Measurements from ENCODE around the gene HPSE2. TPM values are rescaled to one million over a fixed set of nuclear protein-coding genes. Genes with fewer than 3 reads are reported as not detected.

The HPSE2 gene
- total RNA-seq, 1 experiment from 2014 or later: not detected

DNA sequence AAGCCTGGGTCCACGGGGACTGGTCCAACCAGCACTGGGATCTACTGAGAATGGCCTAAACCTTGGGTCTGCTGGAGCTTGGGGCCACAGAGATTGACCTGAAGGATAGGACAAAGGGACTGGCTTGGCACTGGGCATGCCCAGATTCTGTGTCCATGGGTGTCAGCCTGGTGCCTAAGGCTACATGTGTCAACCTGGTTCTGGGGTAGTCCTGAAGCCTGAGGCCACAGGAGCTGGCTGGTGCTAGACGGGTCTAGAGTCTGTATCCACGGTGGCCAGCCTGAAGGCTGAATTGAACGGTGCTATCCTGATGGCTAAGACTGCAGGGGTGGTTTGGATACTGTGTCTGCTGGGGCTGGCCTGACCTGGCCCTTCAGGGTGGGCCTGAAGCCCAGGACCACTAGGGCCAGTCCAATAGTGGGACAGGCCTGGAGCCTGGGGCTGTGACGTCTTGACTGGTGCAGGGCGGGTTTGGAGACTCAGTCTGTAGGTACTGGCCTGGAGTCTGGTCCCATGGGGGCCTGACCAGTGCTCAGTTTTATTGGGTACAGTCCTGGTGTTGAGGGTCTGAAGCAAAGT lies 636.5 kb downstream of the HPSE2 start:
- BruUV-seq (replicated peaks): no TSS peak
- ATAC-seq: no peak
- H3K4me1 ChIP-seq (ENCODE audit: control insufficient read depth, insufficient read depth, low read length): no peaks in the 10 kb centered on the region
- in situ Hi-C loops (cut with HindIII; ENCODE audit: low pct_unique_long_range_greater_than_20kb, low sequenced_read_pairs) (no loop called here), intact Hi-C loops (cut with micrococcal nuclease; ENCODE audit: unreplicated experiment) (no loop called here)
- no peak for DNase-seq (ENCODE audit: low read depth, low spot score)
- no peaks in the 10 kb centered on the region; the same call in 1 of the 2 replicates for H3K9me3 ChIP-seq (ENCODE audit: control insufficient read depth, insufficient read depth, low read depth, low read length)
- no peak overlapping the region for H3K4me3 ChIP-seq (ENCODE audit: low read depth in 2 of 2, low read length in 2 of 2)
- TF ChIP-seq, protein P1, sequence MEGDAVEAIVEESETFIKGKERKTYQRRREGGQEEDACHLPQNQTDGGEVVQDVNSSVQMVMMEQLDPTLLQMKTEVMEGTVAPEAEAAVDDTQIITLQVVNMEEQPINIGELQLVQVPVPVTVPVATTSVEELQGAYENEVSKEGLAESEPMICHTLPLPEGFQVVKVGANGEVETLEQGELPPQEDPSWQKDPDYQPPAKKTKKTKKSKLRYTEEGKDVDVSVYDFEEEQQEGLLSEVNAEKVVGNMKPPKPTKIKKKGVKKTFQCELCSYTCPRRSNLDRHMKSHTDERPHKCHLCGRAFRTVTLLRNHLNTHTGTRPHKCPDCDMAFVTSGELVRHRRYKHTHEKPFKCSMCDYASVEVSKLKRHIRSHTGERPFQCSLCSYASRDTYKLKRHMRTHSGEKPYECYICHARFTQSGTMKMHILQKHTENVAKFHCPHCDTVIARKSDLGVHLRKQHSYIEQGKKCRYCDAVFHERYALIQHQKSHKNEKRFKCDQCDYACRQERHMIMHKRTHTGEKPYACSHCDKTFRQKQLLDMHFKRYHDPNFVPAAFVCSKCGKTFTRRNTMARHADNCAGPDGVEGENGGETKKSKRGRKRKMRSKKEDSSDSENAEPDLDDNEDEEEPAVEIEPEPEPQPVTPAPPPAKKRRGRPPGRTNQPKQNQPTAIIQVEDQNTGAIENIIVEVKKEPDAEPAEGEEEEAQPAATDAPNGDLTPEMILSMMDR (IDR thresholded peaks at IDR 0.05): no peak
- TF ChIP-seq, protein P2, sequence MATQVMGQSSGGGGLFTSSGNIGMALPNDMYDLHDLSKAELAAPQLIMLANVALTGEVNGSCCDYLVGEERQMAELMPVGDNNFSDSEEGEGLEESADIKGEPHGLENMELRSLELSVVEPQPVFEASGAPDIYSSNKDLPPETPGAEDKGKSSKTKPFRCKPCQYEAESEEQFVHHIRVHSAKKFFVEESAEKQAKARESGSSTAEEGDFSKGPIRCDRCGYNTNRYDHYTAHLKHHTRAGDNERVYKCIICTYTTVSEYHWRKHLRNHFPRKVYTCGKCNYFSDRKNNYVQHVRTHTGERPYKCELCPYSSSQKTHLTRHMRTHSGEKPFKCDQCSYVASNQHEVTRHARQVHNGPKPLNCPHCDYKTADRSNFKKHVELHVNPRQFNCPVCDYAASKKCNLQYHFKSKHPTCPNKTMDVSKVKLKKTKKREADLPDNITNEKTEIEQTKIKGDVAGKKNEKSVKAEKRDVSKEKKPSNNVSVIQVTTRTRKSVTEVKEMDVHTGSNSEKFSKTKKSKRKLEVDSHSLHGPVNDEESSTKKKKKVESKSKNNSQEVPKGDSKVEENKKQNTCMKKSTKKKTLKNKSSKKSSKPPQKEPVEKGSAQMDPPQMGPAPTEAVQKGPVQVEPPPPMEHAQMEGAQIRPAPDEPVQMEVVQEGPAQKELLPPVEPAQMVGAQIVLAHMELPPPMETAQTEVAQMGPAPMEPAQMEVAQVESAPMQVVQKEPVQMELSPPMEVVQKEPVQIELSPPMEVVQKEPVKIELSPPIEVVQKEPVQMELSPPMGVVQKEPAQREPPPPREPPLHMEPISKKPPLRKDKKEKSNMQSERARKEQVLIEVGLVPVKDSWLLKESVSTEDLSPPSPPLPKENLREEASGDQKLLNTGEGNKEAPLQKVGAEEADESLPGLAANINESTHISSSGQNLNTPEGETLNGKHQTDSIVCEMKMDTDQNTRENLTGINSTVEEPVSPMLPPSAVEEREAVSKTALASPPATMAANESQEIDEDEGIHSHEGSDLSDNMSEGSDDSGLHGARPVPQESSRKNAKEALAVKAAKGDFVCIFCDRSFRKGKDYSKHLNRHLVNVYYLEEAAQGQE (IDR thresholded peaks at IDR 0.05; ENCODE audit: insufficient read depth in 1 of 2, low read depth in 2 of 2, low read length in 1 of 2): no peak
- no peak for TF ChIP-seq SIN3A (IDR thresholded peaks at IDR 0.05; ENCODE audit: borderline replicate concordance, insufficient read depth, low read depth, low read length)
- no peak for TF ChIP-seq POLR2AphosphoS5 (IDR thresholded peaks at IDR 0.05; ENCODE audit: low read depth, low read length)
- POLR2A ChIA-PET: no interaction called here
- no peaks in the 10 kb centered on the region for H3K36me3 ChIP-seq (ENCODE audit: control insufficient read depth, insufficient read depth, low read length)
- no peak overlapping the region for H3K27ac ChIP-seq (ENCODE audit: low read length)
- CTCF ChIA-PET: no interaction called here
- peaks cover 3% of the 10 kb centered on the region; the same call in 1 of the 2 replicates for H3K27me3 ChIP-seq (ENCODE audit: control insufficient read depth, insufficient read depth, low read length)

DNA sequence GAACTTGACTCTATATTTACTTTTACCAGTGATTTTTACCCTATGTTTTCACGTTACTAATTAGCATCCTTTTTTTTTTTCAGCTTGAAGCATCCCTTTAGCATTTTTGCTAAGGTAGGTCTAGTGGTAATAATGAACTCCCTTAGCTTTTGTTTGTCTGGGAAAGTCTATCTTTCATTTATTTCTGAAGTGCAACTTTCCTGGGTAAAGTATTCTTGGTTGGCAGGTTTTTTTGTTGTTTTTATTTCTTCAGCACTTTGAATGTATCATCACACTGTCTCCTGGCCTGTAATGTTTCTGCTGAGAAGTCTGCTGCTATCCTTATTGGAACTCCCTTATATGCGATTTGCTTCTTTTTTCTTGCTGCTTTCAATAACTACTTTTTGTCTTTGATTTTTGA lies 639.2 kb downstream of the HPSE2 start:
- intact Hi-C loops (cut with micrococcal nuclease; ENCODE audit: unreplicated experiment) (no loop called here), in situ Hi-C loops (cut with HindIII; ENCODE audit: low pct_unique_long_range_greater_than_20kb, low sequenced_read_pairs) (no loop called here)
- POLR2A ChIA-PET: no interaction called here
- TF ChIP-seq, protein P2 (IDR thresholded peaks at IDR 0.05; ENCODE audit: insufficient read depth in 1 of 2, low read depth in 2 of 2, low read length in 1 of 2): no peak
- TF ChIP-seq POLR2AphosphoS5 (IDR thresholded peaks at IDR 0.05; ENCODE audit: low read depth, low read length) (no peak), TCF7L2 (IDR thresholded peaks at IDR 0.05; ENCODE audit: low read depth, low read length) (no peak)
- TF ChIP-seq, protein P1 (IDR thresholded peaks at IDR 0.05): no peak
- no peaks in the 10 kb centered on the region for H3K4me1 ChIP-seq (ENCODE audit: control insufficient read depth, insufficient read depth, low read length)
- no peak overlapping the region for H3K4me3 ChIP-seq (ENCODE audit: low read depth in 2 of 2, low read length in 2 of 2)
- no peak for DNase-seq (ENCODE audit: low read depth, low spot score)
- H3K27me3 ChIP-seq (ENCODE audit: control insufficient read depth, insufficient read depth, low read length): no peaks in the 10 kb centered on the region; the same call in 1 of the 2 replicates
- no peaks in the 10 kb centered on the region for H3K36me3 ChIP-seq (ENCODE audit: control insufficient read depth, insufficient read depth, low read length)
- no peak overlapping the region for H3K27ac ChIP-seq (ENCODE audit: low read length)
- CTCF ChIA-PET: no interaction called here
- no peaks in the 10 kb centered on the region; the same call in 1 of the 2 replicates for H3K9me3 ChIP-seq (ENCODE audit: control insufficient read depth, insufficient read depth, low read depth, low read length)
- no TSS peak for BruUV-seq (replicated peaks)
- no peak for ATAC-seq
